ENCODE data around the gene SOD1. TPM values are rescaled to one million over a fixed set of nuclear protein-coding genes. Genes with fewer than 3 reads are reported as not detected.

Gene SOD1
- total RNA-seq, 1 donor from 2014 or later: 87.7 TPM

DNA sequence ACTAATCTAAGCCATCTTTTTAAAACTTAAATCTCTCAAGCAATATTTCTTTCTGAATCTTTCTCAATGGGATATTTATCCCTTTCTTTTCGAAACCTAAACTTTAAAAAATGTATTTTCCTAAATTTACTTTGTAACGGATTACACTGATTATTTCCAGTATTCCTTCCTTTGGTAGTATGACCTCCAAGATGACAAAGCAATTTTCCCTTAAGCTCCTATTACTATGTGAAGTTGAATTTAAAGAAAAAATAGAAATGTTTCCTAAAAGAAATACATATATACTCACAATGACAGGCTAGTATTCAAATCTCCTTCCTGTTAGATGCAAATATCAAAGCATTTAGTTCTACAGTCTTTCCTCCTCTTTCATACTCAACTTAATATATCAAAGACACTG is 56.6 kb downstream of the SOD1 start:
- DNase-seq (ENCODE audit: low spot score in 2 of 2): no peak
- no peaks in the 10 kb centered on the region for H3K9me3 ChIP-seq
- H3K36me3 ChIP-seq: no peaks in the 10 kb centered on the region
- no peak overlapping the region for H3K27ac ChIP-seq
- peaks cover 2 to 36% of the 10 kb centered on the region in 2 donors for H3K4me1 ChIP-seq
- intact Hi-C loops (cut with DNase I): no loop called here
- no peaks in the 10 kb centered on the region for H3K27me3 ChIP-seq
- TF ChIP-seq, protein P1, sequence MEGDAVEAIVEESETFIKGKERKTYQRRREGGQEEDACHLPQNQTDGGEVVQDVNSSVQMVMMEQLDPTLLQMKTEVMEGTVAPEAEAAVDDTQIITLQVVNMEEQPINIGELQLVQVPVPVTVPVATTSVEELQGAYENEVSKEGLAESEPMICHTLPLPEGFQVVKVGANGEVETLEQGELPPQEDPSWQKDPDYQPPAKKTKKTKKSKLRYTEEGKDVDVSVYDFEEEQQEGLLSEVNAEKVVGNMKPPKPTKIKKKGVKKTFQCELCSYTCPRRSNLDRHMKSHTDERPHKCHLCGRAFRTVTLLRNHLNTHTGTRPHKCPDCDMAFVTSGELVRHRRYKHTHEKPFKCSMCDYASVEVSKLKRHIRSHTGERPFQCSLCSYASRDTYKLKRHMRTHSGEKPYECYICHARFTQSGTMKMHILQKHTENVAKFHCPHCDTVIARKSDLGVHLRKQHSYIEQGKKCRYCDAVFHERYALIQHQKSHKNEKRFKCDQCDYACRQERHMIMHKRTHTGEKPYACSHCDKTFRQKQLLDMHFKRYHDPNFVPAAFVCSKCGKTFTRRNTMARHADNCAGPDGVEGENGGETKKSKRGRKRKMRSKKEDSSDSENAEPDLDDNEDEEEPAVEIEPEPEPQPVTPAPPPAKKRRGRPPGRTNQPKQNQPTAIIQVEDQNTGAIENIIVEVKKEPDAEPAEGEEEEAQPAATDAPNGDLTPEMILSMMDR (IDR thresholded peaks at IDR 0.05): no peak
- H3K4me3 ChIP-seq: no peak overlapping the region

Other genes starting within 250 kb of the SOD1 start
- 31.2 TPM for gene SCAF4, start 72.4 kb downstream of the SOD1 start, total RNA-seq
- 0.64 TPM for gene HUNK, start 213.3 kb downstream of the SOD1 start, total RNA-seq

Measured in ascending aorta (tissue), 2 donors.